ENCODE data around the gene USP16. TPM values are rescaled to one million over a fixed set of nuclear protein-coding genes. Genes with fewer than 3 reads are reported as not detected.

The USP16 gene
- total and polyA plus RNA-seq, 2 of the 13 experiments (the other 11 are each of a cell fraction or from before 2014, with no cell fraction given) = 16.5 to 46.9 TPM

DNA sequence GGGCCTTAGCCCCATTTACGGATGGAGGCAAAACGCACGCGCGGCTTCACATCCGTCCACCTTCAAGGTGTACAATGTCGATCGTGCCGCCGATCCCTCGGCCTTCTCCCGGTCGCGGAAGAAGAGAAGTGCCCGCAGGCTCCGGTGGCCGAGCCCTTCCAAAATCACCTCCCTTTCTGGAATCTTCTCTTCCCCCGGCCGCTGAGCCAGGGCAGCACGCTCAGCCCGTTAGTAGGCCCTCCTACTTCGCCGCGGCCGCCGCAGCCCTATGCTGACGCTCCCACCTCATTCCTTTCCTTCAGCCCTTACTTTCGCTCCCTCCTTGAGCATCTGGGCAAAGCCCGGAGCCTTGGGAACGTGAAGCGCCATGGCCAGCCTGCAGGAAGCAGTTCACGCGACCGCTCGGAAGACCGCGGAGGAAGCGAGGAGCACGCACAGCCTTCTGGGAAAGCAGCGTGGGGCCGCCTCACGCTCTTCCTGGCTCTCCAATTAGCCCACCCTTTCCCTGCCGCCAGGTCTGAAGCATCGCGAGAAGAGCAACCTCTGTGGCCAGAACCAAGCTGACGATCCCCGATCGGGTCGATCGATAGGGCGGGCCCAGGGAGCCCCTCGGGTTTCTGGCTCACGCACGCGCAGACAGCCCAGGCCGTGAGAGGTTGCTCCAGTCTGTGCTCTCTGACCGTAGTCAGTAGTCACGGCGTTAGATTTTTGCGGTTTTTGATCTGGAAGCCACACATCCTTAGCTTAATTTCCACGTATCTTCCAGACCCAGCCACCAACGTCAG is 48.9 kb downstream of the USP16 start, which contains the start of gene CCT8 (continued):
- TF ChIP-seq, protein P1, sequence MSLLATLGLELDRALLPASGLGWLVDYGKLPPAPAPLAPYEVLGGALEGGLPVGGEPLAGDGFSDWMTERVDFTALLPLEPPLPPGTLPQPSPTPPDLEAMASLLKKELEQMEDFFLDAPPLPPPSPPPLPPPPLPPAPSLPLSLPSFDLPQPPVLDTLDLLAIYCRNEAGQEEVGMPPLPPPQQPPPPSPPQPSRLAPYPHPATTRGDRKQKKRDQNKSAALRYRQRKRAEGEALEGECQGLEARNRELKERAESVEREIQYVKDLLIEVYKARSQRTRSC (CRISPR knock-in tag; IDR thresholded peaks at IDR 0.05; ENCODE audit: low read depth) = no peak
- TF ChIP-seq ZKSCAN1 (IDR thresholded peaks at IDR 0.05; ENCODE audit: low read length) (no peak), ZKSCAN8 (CRISPR knock-in tag; IDR thresholded peaks at IDR 0.05; ENCODE audit: borderline replicate concordance) (peak; percentile 63; the same call in 1 of the 2 replicates), ZNF234 (CRISPR knock-in tag; conservative IDR thresholded peaks at IDR 0.05) (no peak), ZFP62 (CRISPR knock-in tag; IDR thresholded peaks at IDR 0.05) (no peak), PAWR (CRISPR knock-in tag; IDR thresholded peaks at IDR 0.05; ENCODE audit: borderline replicate concordance) (peak; percentile 54; the same call in 1 of the 2 replicates), ARID2 (CRISPR knock-in tag; IDR thresholded peaks at IDR 0.05; ENCODE audit: borderline replicate concordance) (0 out of 2 replicates have a peak, but pooled peaks have one; percentile 24), NFIB (CRISPR knock-in tag; IDR thresholded peaks at IDR 0.05; ENCODE audit: borderline replicate concordance) (no peak), ZNF546 (CRISPR knock-in tag; conservative IDR thresholded peaks at IDR 0.05) (no peak), ZNF501 (CRISPR knock-in tag; IDR thresholded peaks at IDR 0.05) (peak; percentile 99), ZNF451 (CRISPR knock-in tag; IDR thresholded peaks at IDR 0.05) (no peak), YY1 (IDR thresholded peaks at IDR 0.05; ENCODE audit: insufficient read depth, insufficient replicate concordance, low read depth, low read length) (peak; percentile 78), ZNF605 (CRISPR knock-in tag; IDR thresholded peaks at IDR 0.05) (peak; percentile 88; the same call in 1 of the 2 replicates), BHLHE40 (IDR thresholded peaks at IDR 0.05; ENCODE audit: low read length) (peak; percentile 76), YEATS4 (CRISPR knock-in tag; IDR thresholded peaks at IDR 0.05; ENCODE audit: borderline replicate concordance) (peak; percentile 97), SOX5 (CRISPR knock-in tag; IDR thresholded peaks at IDR 0.05; ENCODE audit: borderline replicate concordance) (peak; percentile 67), ZNF878 (CRISPR knock-in tag; IDR thresholded peaks at IDR 0.05) (no peak), MLLT10 (CRISPR knock-in tag; IDR thresholded peaks at IDR 0.05) (peak; percentile 57; the same call in 1 of the 2 replicates), PCBP2 (optimal IDR thresholded peaks at IDR 0.05; ENCODE audit: low read depth, low read length, poor library complexity, severe bottlenecking) (no peak)
- TF ChIP-seq, protein P2, sequence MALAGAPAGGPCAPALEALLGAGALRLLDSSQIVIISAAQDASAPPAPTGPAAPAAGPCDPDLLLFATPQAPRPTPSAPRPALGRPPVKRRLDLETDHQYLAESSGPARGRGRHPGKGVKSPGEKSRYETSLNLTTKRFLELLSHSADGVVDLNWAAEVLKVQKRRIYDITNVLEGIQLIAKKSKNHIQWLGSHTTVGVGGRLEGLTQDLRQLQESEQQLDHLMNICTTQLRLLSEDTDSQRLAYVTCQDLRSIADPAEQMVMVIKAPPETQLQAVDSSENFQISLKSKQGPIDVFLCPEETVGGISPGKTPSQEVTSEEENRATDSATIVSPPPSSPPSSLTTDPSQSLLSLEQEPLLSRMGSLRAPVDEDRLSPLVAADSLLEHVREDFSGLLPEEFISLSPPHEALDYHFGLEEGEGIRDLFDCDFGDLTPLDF (CRISPR knock-in tag; IDR thresholded peaks at IDR 0.05) = peak; percentile 64
- TF ChIP-seq, protein P3, sequence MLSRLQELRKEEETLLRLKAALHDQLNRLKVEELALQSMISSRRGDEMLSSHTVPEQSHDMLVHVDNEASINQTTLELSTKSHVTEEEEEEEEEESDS (CRISPR knock-in tag; IDR thresholded peaks at IDR 0.05; ENCODE audit: borderline replicate concordance) = no peak; the same call in 1 of the 2 replicates
- TF ChIP-seq, protein P4, sequence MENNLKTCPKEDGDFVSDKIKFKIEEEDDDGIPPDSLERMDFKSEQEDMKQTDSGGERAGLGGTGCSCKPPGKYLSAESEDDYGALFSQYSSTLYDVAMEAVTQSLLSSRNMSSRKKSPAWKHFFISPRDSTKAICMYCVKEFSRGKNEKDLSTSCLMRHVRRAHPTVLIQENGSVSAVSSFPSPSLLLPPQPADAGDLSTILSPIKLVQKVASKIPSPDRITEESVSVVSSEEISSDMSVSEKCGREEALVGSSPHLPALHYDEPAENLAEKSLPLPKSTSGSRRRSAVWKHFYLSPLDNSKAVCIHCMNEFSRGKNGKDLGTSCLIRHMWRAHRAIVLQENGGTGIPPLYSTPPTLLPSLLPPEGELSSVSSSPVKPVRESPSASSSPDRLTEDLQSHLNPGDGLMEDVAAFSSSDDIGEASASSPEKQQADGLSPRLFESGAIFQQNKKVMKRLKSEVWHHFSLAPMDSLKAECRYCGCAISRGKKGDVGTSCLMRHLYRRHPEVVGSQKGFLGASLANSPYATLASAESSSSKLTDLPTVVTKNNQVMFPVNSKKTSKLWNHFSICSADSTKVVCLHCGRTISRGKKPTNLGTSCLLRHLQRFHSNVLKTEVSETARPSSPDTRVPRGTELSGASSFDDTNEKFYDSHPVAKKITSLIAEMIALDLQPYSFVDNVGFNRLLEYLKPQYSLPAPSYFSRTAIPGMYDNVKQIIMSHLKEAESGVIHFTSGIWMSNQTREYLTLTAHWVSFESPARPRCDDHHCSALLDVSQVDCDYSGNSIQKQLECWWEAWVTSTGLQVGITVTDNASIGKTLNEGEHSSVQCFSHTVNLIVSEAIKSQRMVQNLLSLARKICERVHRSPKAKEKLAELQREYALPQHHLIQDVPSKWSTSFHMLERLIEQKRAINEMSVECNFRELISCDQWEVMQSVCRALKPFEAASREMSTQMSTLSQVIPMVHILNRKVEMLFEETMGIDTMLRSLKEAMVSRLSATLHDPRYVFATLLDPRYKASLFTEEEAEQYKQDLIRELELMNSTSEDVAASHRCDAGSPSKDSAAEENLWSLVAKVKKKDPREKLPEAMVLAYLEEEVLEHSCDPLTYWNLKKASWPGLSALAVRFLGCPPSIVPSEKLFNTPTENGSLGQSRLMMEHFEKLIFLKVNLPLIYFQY (CRISPR knock-in tag; IDR thresholded peaks at IDR 0.05; ENCODE audit: borderline replicate concordance) = peak; percentile 84
- TF ChIP-seq, protein P5, sequence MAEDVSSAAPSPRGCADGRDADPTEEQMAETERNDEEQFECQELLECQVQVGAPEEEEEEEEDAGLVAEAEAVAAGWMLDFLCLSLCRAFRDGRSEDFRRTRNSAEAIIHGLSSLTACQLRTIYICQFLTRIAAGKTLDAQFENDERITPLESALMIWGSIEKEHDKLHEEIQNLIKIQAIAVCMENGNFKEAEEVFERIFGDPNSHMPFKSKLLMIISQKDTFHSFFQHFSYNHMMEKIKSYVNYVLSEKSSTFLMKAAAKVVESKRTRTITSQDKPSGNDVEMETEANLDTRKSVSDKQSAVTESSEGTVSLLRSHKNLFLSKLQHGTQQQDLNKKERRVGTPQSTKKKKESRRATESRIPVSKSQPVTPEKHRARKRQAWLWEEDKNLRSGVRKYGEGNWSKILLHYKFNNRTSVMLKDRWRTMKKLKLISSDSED (CRISPR knock-in tag; IDR thresholded peaks at IDR 0.05) = no peak

Measured in HepG2 (cell line).